Right kidney (tissue), 1 donor: ENCODE results near the gene NR1I3.

Experiments used
- DNase-seq: peaks from one replicate; pipeline ENCODE4 v3.0.0-alpha.2; 2016

Gene NR1I3

DNA sequence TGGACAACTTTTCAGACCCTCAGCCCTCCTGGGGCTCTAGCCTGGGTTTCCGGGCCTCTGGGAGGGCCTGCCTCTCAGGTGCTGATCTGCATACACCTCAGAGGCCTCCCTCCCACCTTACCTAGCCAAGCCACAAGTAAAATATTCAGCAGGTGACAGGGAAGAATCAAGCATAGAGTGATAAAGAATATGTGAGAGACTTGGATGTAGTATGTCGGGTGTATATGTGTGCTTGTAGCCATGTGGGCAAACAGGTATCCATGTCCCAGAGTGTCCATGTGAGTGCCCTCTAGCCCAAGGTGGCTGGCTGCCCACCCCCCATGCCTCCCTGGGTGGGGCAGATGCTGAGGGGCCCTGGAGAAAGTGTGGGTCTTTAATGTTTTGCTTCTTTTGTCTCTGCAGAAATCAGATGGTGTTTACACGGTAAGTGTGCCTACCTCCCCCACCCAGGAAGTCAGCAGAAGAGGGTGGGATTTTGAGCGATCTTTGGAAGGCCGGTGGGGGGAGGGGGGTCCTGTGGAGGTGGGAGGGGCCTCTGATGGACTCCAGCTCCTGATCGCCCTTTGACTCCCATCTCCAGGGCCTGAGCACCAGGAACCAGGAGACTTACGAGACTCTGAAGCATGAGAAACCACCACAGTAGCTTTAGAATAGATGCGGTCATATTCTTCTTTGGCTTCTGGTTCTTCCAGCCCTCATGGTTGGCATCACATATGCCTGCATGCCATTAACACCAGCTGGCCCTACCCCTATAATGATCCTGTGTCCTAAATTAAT is 19.5 kb downstream of the NR1I3 start:
- DNase-seq: no peak

- no peak for DNase-seq
Measured at GRCh38 chr1:161217831-161218230, 20.2 kb downstream of the NR1I3 start.

GRCh38 chr1:161216945-161217712 is 20.9 kb downstream of the NR1I3 start:
- no peak for DNase-seq

- DNase-seq: no peak
Measured at GRCh38 chr1:161215076-161215475, 22.9 kb downstream of the NR1I3 start, which contains the start of gene FCER1G. Gene FCER1G (plus strand): TSS chr1:161215295. CDS start chr1:161215322, 27 bp downstream.

- no peak for DNase-seq
Measured at GRCh38 chr1:161214369-161214768, 23.6 kb downstream of the NR1I3 start.

DNA sequence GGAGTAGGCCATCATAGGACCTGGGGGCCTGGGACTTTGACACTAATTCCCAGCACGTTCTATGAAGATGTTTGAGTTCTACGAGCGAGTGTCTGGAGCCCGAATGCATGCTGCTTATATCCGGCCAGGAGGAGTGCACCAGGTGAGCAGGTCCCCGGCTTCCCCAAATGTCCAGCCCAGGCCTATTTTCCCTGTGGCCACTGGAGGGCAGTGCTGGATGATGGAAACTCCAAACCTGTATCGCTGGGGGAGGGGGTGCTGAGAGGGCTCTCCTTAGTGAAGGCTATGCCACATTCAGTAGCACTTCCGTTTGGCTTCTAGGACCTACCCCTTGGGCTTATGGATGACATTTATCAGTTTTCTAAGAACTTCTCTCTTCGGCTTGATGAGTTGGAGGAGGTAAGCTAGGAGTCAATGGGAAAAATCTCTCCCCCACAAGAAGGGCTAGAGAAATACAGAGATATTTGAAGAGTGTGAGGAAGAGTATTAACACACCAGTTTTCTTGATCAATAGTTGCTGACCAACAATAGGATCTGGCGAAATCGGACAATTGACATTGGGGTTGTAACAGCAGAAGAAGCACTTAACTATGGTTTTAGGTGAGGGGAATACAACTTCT is 28.1 kb downstream of the NR1I3 start:
- DNase-seq: peak; percentile 52

DNA sequence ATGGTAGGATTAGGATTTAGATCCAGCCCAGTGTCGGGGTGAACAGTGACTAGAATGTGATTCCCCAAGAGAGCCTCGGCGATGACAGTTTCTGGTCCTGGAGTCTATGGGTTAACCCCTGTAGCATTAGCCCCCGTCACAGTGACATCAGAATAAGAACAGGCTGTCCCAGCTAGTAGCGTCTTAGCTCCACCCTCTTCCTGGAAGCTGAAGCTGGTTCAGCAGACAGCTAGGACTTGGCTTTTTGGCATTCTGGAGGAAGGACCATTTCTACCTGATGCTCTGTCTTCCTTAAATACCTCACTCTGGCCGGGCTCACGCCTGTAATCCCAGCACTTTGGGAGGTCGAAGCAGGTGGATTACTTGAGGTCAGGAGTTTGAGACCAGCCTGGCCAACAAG is 30.8 kb downstream of the NR1I3 start:
- no peak for DNase-seq

DNA sequence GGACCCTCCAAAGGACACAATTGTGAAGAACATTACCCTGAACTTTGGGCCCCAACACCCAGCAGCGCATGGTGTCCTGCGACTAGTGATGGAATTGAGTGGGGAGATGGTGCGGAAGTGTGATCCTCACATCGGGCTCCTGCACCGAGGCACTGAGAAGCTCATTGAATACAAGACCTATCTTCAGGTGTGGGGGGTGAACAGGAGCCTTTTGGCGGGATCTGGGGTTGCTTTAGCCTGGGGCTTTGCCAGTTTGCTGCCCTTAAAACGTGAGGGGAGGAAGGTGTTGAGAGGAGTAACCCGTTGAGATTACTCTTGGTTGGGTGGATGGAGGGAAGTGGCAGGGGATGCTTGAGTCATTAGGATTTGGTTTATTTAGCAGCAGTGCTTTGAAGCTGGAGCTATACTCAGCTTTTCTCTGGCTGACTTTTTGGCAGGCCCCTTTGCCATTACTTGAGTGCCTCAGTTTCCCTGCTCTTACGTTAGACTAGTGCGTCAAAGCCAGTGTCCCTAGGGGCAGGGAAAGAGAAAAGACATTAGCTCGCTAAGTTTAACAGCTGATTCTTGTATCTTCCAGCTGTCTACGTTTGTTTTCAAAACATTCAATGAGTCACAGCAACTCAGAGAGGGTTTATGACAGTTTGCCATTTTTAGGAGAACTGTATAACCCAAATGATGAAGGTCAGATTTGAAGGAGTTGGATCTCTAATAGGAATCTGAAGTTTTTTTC is 31.4 kb downstream of the NR1I3 start:
- no peak for DNase-seq

DNA sequence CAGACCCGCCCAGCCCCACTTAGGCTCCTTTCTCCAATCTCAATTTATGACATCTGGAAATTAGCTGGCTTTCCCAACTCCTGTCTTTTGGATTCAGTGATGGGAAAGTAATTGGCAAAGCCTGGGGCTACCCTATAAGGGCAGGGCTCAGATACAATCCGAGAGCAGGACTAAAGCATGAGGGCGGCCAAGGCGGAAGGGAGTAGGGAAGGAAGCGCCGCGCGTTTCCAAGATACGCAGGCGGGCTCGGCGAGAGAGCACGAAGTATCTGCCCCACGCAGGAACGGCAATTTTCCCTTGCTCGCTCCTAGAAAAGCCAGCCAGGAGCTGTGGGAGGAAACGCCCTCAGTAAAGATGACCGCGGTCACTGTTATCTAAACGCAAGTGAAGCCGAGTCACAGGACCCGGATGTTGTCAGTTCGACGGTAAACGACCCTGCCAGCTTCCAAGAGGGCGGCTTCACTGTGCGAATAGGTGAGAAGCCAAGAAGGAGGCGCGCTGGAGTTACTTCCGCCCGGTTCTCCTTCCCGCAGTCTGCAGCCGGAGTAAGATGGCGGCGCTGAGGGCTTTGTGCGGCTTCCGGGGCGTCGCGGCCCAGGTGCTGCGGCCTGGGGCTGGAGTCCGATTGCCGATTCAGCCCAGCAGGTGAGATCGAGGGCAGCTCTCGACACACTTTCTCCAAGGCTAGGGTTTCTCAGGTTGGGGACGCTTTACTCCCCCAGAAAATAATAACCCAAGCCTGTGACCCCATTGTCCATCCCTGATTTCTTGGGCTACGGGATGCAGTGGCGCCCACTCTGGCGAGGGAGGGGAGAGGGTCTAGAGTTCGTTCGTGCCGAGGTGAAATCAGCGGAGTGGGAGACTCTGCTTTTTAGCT is 35.9 kb downstream of the NR1I3 start, which contains the start of gene NDUFS2:
Gene NDUFS2, plus strand, starts transcription at position 532 of the 877 bp plus-strand sequence. Its CDS starts 19 bp downstream, at position 551.
- DNase-seq: peak; percentile 92

- no peak for DNase-seq
Measured at GRCh38 chr1:161200992-161201835, 36.8 kb downstream of the NR1I3 start.

DNA sequence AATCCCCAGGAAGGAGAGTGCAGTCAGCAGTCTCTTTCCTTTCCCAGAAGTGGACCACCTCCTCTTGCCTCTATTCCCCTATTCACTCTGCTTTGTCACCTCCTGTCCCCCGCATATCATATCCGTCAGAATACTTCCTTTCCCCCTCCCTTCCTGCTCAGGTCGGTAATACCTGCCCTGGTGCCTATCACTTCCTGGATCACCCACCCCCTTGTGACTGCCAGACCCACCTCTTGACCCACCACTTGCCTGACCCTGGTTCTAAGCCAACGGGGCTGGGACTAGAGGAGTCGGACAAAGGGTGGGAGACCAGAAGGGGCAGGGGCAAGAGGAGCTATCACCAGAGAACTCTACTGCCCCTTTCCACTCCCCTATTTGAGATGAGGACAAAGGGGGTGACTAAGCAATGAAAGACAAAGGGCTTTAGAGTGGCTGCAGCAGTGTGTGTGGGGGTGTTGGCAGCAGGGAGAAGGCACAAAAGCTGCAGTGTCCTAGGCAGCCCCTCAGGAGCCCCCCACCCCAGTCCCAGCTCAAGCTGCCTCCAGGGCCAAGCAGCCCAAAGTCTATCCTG is 37.5 kb downstream of the NR1I3 start:
- DNase-seq: no peak

- no peak for DNase-seq
Measured at GRCh38 chr1:161199506-161200139, 38.4 kb downstream of the NR1I3 start.

- DNase-seq: no peak
Measured at GRCh38 chr1:161198897-161199431, 39.0 kb downstream of the NR1I3 start, which contains the start of gene ADAMTS4. Gene ADAMTS4 (minus strand): TSS chr1:161199054. CDS start chr1:161198627, 427 bp downstream.

DNA sequence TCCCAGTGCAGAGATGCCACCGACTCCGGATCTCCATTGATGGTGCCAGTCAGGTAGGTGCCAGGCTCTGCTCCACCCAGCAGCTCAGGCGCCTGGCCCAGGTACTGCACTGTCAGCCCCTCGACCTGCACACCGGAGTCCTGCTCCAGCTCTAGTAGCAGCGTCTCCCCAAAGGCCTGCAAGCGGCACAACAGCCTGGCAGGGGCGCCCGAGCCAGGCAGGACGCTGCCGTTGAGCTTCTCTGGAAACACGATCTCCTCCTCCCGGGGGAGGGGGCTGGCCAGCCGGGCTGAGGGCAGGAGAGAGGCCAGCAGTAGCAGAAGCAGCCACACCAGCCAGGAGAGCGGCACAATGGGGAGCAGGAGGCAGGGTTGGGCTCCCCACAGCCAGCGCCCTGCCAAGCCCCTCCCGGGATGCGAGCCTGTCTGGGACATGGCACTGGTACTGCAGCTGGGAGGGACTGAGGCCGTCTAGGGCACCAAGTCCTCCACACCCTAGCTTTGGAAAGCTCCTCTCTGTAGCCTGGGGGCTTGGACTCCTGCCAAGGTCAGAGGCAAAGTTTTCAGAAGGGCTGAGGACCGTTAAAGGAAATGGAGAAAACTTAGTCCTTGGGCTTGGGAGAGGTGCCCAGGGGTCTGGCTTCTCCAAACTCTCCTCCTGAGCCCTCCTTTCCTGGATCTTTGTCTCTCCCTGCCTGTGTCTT is 39.7 kb downstream of the NR1I3 start:
- peak; percentile 71 for DNase-seq

- DNase-seq: no peak
Measured at GRCh38 chr1:161197560-161198193, 40.3 kb downstream of the NR1I3 start.

GRCh38 chr1:161196521-161197451 is 41.2 kb downstream of the NR1I3 start:
- DNase-seq: peak; percentile 42

DNA sequence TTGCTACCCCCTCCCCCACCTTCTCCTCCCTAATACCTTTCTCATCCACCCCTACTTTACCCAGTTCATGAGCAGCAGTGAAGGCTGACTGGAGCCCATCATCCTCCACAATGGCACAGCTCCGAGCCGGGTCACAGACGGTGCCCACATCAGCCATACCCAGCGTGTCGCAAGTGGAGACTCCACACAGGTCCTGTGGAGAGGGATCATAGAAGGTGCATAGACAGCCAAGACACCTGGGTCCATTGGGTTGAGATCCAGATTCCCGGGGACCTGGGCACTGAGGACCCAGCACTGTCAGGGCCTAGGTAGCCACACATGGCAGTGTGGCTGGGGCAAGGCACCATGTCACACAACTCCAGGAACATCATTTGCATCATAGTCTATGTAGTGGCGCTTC is 41.9 kb downstream of the NR1I3 start:
- no peak for DNase-seq
